CD4-positive, alpha-beta T cell treated with Interleukin-2 at 100 ng/mL for 4 hours (primary cell): ENCODE data around the gene PER3.

Experiments
- DNase-seq: peaks from one replicate; pipeline ENCODE4 v3.0.0-alpha.2; 2020; ENCODE audit warnings: low spot score

PER3 gene

DNA sequence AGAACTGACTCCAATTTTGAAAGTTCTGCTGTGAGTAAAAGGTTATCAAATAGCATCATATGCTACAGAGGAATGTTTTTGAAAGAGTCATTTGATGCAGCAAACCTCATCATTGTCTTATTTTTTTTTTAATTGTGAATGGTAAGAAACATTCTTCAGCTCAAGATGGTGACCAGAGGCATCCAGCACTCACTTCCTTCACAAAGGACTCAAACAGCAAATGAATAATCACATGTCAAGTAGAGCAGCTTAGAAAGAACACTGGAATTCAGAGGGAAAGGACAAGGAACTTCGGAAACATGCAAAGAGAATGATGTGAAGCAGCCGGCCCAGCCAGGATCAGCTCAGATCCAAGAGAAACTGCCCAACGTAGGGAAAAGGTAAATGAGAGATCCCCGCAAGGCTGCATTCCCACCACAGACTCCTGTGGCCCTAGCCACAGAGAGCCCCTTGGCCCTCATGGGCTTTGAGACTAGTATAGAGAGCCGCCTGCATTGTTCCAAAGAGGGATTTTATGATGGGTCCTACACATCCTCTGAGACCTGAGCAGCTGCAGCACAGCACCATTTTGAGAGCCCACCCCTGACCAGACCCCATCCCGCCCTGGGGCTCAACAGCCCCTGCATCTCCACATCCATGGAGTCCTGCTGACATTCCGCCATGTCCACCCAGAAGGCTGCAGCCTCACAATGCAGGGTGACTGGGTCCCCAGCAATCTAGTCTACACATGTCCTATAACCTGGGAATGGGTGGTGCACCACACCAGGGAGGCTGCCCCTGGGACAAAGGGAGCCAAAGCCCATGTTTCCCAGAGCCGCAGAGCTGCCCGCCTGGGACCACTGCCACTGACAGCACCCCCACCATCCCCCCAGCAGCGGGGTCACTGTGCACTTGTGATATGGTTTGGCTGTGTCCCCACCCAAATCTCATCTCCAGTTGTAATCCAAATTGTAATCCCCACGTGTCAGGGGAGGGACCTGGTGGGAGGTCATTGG is 90.0 kb downstream of the PER3 start:
- DNase-seq, result no peak

DNA sequence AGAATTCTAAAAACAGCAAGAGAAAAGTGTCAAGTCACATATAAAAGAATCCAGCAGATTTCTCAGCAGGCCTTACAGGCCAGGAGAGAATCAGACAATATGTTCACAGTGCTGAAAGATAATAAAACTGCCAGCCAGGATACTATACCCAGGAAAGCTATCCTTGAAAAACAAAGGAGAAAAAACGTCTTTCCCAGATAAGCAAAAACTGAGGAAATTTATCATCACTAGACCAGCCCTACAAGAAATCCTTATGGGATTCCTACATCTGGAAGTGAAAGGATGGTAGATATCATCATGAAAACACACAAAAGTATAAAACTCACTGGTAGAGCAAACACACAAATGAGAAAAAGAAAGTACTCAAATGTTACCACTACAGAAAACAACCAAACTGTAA is 93.9 kb downstream of the PER3 start:
- no peak for DNase-seq

DNA sequence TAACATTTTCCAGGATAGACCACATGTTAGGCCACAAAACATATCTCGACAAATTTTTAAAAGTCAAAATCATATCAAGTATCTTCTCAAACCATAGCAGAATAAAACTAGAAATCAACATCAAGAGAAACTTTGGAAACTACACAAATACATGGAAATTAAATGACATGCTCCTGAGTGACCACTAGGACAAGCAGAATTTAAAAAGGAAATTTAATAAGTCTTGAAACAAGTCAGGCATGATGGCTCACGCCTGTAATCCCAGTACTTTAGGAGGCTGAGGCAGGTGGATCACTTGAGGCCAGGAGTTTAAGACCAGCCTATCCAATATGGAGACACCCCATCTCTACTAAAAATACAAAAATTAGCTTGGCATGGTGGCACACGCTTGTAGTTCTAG is 95.1 kb downstream of the PER3 start:
- no peak for DNase-seq

DNA sequence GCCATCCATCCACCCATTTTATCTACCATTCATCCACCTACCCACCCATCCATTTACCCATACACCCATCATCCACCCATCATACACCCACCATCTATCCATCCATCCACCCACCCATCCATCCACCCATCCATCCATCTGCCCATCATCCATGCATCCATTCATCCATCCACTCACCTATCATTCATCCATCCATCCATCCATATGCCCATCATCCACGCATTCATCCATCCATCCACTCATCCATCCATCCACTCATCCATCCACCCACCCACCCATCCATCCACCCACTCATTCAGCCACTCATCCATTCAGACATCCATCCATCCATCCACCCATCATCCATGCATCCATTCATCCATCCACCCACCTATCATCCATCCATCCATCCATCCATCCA is 100.7 kb downstream of the PER3 start:
- no peak for DNase-seq

DNA sequence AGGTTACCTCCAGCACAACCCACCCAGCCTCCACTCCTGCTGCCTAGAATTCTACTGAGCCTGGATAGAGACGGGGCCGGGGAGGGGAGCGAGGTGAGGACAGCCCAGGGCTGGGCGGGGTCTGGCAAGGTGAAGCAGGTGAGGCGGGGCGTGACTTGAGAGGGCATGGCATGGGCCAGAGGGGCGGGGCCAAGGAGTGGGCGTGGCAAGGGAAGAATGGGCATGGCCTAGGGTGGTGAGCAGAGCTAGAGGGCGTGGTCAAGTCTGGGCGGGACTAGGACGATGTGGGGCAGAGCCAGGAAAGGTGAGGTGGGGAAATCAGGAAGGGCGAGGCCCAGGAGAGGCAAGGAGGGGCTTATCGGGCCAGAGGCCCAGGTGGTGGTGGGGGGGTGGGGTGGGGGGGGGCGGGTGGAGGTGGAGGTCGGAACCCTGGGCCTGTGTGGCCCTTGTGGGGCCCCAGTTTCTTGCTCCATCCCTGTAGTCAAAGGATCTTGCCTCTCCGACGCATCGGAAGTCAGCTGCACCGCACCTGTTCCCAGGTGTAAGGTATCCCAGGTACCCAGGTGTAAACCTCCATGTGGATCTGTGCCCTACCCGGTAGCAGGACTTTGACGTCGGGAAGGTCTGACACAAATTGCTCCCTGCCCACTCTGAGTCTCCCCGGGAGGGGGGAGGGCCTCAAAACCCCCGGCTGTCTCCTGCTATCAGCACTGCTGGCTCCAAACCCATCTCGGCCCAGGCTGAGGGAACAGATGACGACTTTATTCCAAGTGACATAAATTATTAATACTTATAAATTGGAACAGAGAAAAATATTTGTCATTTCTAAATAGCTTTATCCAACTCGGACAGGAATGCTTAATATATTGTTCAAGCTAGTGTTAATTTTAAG is 101.7 kb downstream of the PER3 start:
- no peak for DNase-seq

DNA sequence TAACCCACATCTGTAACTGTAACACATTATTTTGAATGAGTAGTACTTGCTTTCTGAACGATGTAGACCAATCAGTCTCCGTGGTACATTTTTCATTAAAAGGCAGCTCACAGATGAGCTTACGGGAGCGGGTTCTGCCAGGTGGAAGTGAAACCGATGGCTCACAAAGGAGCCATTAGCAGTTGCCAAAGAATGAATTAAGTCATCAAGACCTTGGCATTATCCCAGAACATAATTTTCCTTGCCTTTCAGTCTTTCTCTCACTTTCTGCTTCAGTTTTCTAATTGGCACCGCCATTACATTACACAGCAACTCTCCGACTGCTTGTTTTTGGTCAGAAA is 102.3 kb downstream of the PER3 start:
- no peak for DNase-seq

DNA sequence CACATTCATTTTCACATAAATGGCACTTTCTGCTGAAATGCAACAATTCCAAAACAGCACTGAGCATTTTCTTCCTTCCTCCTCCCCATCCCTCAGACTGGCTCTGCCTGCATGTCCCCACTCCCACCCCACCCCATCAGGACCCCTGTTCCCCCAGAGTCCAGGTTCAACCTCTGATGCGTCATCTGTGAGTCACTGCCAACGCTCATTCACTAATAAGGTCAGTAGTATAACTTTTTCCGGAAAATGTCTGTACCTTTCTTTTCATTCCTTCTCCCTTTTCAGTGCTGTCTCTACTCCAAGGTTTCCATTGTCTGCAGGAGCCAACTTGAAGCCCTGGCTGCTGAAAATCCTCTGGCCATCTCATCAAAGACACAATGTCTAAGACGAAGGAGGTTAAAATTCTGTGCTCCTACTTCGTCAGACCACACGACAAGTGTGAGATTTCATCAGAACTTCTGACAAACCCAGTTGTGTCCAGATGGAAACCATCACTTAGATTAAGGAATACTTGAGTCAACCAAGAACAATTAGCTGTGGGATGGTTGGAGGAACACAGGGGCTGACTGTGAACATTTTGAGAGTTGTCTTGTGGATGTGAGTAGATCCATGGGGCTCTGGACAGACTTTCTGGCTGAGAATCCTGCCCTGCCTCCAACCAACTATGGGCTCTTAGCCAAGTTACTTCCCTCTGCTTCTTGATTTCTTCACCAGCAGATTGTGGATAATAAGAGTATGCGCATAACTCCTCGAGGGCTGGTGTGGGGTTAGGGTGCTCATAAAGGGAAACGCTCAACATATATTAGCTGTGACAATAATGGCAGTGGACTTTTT is 104.4 kb downstream of the PER3 start:
- DNase-seq, result no peak

DNA sequence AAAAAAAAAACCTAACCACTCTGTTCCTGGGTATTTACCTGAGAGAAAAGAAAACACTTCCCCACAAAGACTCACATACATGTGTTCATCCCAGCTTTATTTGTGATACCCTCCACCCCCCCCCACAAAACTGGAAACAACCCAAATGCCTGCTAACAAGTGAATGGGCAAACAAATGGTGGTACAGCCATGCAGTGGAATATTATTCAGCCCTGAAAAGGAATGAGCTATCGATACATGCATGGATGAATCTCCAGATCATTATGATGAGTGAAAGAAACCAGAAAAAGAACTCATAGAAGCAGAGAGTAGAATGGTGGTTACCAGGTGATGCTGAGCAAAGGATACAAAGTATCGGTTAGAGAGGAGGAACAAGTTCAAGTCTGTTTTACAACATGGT is 106.8 kb downstream of the PER3 start:
- DNase-seq, result no peak

DNA sequence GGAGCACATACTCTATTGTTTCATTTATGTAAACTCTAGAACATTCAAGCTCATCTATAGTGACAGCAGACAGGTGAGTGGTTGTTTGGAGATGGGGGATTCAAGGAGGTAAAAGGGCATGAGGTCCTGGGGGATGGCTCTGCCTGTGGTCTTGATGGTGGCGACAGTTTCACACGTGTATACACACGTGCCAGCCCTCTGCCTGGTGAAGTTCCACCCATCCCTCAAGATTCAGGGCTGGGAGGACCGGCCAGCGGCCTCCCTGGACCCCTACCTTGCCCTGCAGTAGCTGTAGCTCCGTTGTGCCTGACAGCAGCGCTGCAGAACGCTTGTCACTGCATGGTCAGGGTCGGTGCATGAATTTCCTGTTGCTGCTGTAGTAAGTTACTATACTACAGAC is 107.7 kb downstream of the PER3 start:
- DNase-seq, result no peak

DNA sequence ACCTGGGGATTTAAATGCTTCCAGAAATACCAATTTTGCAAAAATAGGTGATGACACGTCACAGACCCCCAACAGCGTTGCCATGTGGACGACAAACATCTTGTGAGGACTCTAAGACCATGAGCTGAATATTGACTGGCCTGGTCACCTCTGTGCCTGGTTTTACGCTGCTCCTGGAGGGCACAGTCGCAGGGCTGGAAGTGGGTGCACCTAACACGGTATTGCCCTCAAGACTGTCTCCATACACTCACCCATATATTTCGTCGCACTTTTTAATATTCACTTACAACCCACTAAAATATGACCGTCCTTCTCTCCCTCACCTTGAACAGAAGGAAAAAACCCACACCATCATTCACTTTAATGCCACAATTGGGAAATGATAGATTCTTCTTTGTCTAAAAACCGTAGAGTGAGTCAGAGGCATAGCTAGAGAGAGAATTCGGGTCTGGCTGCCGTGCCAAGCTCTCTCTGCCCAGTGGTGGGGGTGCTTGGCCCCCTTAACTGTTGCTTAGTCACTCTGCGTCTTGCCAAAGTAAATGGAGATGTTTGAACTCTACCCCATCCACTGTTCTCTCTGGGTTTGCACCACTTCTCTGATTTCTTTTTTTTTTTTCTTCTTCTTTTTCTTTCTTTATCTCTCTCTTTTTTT is 109.6 kb downstream of the PER3 start:
- DNase-seq, result no peak
